ENCODE data around the gene PYGO2.

DNA sequence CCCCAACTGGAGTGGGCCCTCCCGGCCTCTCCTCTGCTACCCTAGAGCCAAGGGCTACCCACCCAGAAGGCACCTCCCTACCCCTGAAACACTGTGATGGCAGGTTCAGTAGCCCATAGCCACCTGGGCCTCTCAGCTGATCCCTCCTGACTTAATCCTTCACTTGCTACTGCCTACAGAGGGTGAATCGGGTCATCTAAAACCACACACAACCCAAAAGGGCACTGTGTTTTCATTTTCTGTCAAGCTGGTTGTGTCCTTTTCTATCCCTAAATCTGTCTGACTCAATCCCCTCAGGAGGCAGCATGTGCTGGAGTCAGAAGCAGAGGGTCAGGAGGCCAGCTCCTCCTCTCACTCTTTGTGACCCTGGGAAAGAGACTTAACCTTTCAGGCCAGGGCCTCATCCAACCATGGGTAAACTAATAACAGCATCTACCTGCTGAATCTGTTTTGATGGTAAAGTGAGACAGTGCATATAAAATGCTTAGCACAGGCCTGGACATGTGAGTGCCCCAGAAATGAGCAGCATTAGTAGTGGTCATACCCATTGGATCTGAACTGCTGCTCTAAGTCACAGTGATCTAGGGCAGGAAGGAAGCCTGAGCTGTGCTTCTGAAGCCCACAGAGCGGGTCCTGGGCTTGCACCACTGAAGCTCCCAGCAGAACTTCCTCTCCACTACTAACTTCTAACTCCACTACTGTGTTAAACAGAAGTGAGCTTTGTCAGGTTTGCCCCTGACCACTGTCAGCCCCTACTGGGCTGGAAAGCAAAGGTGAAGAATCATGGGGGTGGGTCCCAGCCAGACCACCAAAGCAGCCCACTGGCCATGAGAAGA, 36.0 kb downstream of the PYGO2 start:
- TF ChIP-seq CTCF (IDR thresholded peaks at IDR 0.05) (no peak), POLR2A (IDR thresholded peaks at IDR 0.05) (no peak), POLR2AphosphoS5 (IDR thresholded peaks at IDR 0.05; ENCODE audit: insufficient read depth in 1 of 2, low read depth in 1 of 2) (no peak)
